HL-60 (cell line): Measurements from ENCODE around the gene CD22.

Source experiments
- DNase-seq, 2 experiments: peaks; one replicate each; pipeline ENCODE4 v3.0.0-alpha.2; 2010 to 2020; ENCODE audit warnings: low read depth in 1 of 2, low spot score in 1 of 2
- H3K27ac ChIP-seq: fragments of 250-450 bp; sonication (Bioruptor Pico); replicated peaks from 2 replicates; pipeline ENCODE4 v1.5.1; 2020; ENCODE audit warnings: mild to moderate bottlenecking, moderate library complexity
- H3K27me3 ChIP-seq: fragments of 250-450 bp; sonication (Bioruptor Pico); 2 replicates; pipeline ENCODE4 v1.5.1; 2021; ENCODE audit warnings: mild to moderate bottlenecking, moderate library complexity; ENCODE audit not compliant: insufficient read depth, poor library complexity, severe bottlenecking
- H3K4me3 ChIP-seq: replicated peaks from 2 replicates; pipeline ENCODE4 v1.5.1; 2011; ENCODE audit warnings: mild to moderate bottlenecking, control low read depth, low read length; ENCODE audit not compliant: insufficient read depth
- CTCF ChIP-seq: IDR thresholded peaks from one replicate; pipeline ENCODE4 v1.5.1; 2011; ENCODE audit warnings: low read length, control low read depth, inconsistent platforms; ENCODE audit not compliant: insufficient read depth
- GABPA ChIP-seq: IDR thresholded peaks from 2 replicates; pipeline ENCODE4 v1.6.1; 2012; ENCODE audit warnings: low read depth
- POLR2AphosphoS5 ChIP-seq: IDR thresholded peaks from 2 replicates; pipeline ENCODE4 v1.6.1; 2012; ENCODE audit warnings: low read depth
- REST ChIP-seq: IDR thresholded peaks from 2 replicates; pipeline ENCODE4 v1.6.1; 2012; ENCODE audit warnings: low read depth; ENCODE audit not compliant: insufficient replicate concordance
- SPI1 ChIP-seq: IDR thresholded peaks from 2 replicates; pipeline ENCODE4 v1.6.1; 2012; ENCODE audit warnings: low read depth, mild to moderate bottlenecking, borderline replicate concordance

Gene CD22

GRCh38 chr19:35303357-35303915 lies 25.6 kb upstream of the CD22 start:
- Histone ChIP-seq H3K4me3 (no peak overlapping the region), H3K27me3 (no peaks in the 10 kb centered on the region), H3K27ac (no peak overlapping the region)
- TF ChIP-seq GABPA, result no peak
- no peak for TF ChIP-seq REST
- TF ChIP-seq SPI1, result no peak
- TF ChIP-seq CTCF, result no peak
- no peak for TF ChIP-seq POLR2AphosphoS5
- no peak for DNase-seq

- no peak overlapping the region for H3K4me3 ChIP-seq
- no peak for DNase-seq
- no peak overlapping the region for H3K27ac ChIP-seq
- no peak for TF ChIP-seq SPI1
- TF ChIP-seq POLR2AphosphoS5, result no peak
- no peak for TF ChIP-seq CTCF
- TF ChIP-seq GABPA, result no peak
- no peak for TF ChIP-seq REST
- no peaks in the 10 kb centered on the region for H3K27me3 ChIP-seq
Measured at GRCh38 chr19:35304036-35304435, 25.0 kb upstream of the CD22 start.

- no peak overlapping the region for H3K4me3 ChIP-seq
- no peaks in the 10 kb centered on the region for H3K27me3 ChIP-seq
- no peak for DNase-seq
- H3K27ac ChIP-seq, result no peak overlapping the region
- TF ChIP-seq SPI1 (no peak), GABPA (no peak), CTCF (no peak), REST (no peak), POLR2AphosphoS5 (no peak)
Measured at GRCh38 chr19:35305181-35305580, 23.8 kb upstream of the CD22 start.
